ENCODE data around the gene MUC13.

GRCh38 chr3:124887932-124888298 lies 46.6 kb downstream of the MUC13 start:
- TF ChIP-seq ZNF274 (IDR thresholded peaks at IDR 0.05; ENCODE audit: low read depth, low read length): no peak
- TF ChIP-seq YY1 (IDR thresholded peaks at IDR 0.05; ENCODE audit: insufficient read depth, insufficient read length): no peak
- TF ChIP-seq SUZ12 (IDR thresholded peaks at IDR 0.05; ENCODE audit: extremely low read depth, insufficient read depth, insufficient read length): no peak
